Thyroid gland (tissue), 4 donors: ENCODE results near the gene GJC3. TPM values are rescaled to one million over a fixed set of nuclear protein-coding genes. Genes with fewer than 3 reads are reported as not detected.
"Not testable (repeated sequence)": the region's sequence is repeated elsewhere in the genome, so short reads cannot be mapped to it uniquely, and the experiment has no call there.

Experiments
- DNase-seq, 2 donors: peaks; one replicate each; pipeline ENCODE4 v3.0.0-alpha.2; 2019
- H3K27ac ChIP-seq, 3 donors: fragments of 200-600 bp; sonication (generic); 1 replicate in 2 of 3; 2 replicates in 1 of 3; pipeline ENCODE4 v1.5.1; 2016 to 2019; ENCODE audit warnings: mild to moderate bottlenecking in 1 of 3, moderate library complexity in 1 of 3
- H3K27me3 ChIP-seq: fragments of 200-600 bp; sonication (generic); one replicate; pipeline ENCODE4 v1.5.1; 2019
- H3K36me3 ChIP-seq, 2 donors: fragments of 200-600 bp; sonication (generic); one replicate each; pipeline ENCODE4 v1.5.1; 2016 to 2019
- H3K4me1 ChIP-seq, 2 donors: fragments of 200-600 bp; sonication (generic); one replicate each; pipeline ENCODE4 v1.5.1; 2017 to 2019
- H3K4me3 ChIP-seq, 3 donors: fragments of 200-600 bp; sonication (generic); replicated peaks in 1 of 3; 1 replicate in 2 of 3; 2 replicates in 1 of 3; pipeline ENCODE4 v1.5.1; 2016; ENCODE audit warnings: mild to moderate bottlenecking in 1 of 3
- H3K9me3 ChIP-seq: fragments of 200-600 bp; sonication (generic); one replicate; pipeline ENCODE4 v1.5.1; 2017
- CTCF ChIP-seq, 6 experiments: fragments of 200-600 bp in 3 of 6; fragments of 450-650 bp in 3 of 6; sonication (generic) in 3 of 6; IDR thresholded peaks; one replicate each; pipeline ENCODE4 v1.5.1; 2016 to 2019; ENCODE audit warnings: antibody characterized with exemption in 6 of 6, mild to moderate bottlenecking in 2 of 6, inconsistent platforms in 1 of 6, moderate library complexity in 1 of 6
- POLR2A ChIP-seq, 2 donors: fragments of 450-650 bp; IDR thresholded peaks; one replicate each; pipeline ENCODE4 v1.6.1; 2017; ENCODE audit warnings: antibody characterized with exemption in 2 of 2, mild to moderate bottlenecking in 2 of 2, moderate library complexity in 1 of 2
- WGBS, 2 donors: methylation state at CpG; one replicate each; pipeline ENCODE4 v1.1.5; 2017; 5-methylcytosine and 5-hydroxymethylcytosine counted together
- intact Hi-C: fragments of 100-400 bp; cut with DNase I; formaldehyde crosslinking; loops from one replicate; pipeline ENCODE4 v1.15.1; 2023
- total RNA-seq, 4 donors: library from RNA; depleted of rRNA; stranded (reverse); fragments of >200 nt; gene quantifications; one replicate each; pipeline ENCODE4 v1.2.3, GENCODE V29; 2016

Gene GJC3
- total RNA-seq, 4 donors from 2014 or later: not detected

DNA sequence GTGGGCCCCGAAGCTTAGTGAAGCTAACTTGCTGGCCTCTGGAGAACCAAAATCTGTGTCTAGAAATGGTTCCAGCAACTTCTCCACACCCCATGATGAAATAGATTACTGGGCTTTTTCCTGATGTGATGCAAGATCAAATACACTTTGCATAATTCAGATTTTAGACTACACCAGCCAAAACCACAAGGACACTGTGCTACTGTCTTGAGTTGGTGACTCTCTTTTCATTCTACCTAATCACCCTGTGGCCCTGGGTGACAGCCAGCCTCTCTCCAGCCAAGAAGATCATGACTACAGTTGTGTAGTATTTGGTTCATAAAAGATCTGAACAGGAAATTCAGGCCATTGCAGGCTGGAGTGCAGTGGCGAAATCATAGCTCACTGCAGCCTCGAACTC is 24.2 kb upstream of the GJC3 start:
- intact Hi-C loops: no loop called here
- no peaks in the 10 kb centered on the region for H3K27me3 ChIP-seq
- WGBS, 2 donors: 78 to 90% methylated on average over 3 of the region's 3 CpGs

GRCh38 chr7:99952649-99953048 is 23.2 kb upstream of the GJC3 start:
- H3K4me3 ChIP-seq, DNase-seq, H3K4me1 ChIP-seq, H3K27me3 ChIP-seq, H3K27ac ChIP-seq, H3K9me3 ChIP-seq, H3K36me3 ChIP-seq, intact Hi-C loops: not testable (repeated sequence)
- 68 to 73% methylated on average over 4 of the region's 4 CpGs for WGBS, 2 donors

More for the DNA sequence above, 24.2 kb upstream of the GJC3 start:
- Histone ChIP-seq H3K9me3 (no peaks in the 10 kb centered on the region), H3K4me1 (no peaks in the 10 kb centered on the region), H3K27ac (no peak overlapping the region), H3K36me3 (no peaks in the 10 kb centered on the region), H3K4me3 (no peak overlapping the region)
- peak in 1 of 2 donors; percentile 10 for DNase-seq
- TF ChIP-seq CTCF (IDR thresholded peaks at IDR 0.05) (no peak), POLR2A (IDR thresholded peaks at IDR 0.05) (no peak)

GRCh38 chr7:99950819-99951218 is 21.4 kb upstream of the GJC3 start:
- DNase-seq, H3K27me3 ChIP-seq, H3K36me3 ChIP-seq, H3K4me1 ChIP-seq, H3K9me3 ChIP-seq, H3K27ac ChIP-seq, intact Hi-C loops, H3K4me3 ChIP-seq: not testable (repeated sequence)
- 90 to 93% methylated on average over 6 of the region's 6 CpGs for WGBS, 2 donors

GRCh38 chr7:99949645-99950228 is 20.3 kb upstream of the GJC3 start:
- Histone ChIP-seq H3K27me3 (no peaks in the 10 kb centered on the region), H3K36me3 (no peaks in the 10 kb centered on the region), H3K9me3 (no peaks in the 10 kb centered on the region), H3K4me3 (no peak overlapping the region), H3K27ac (no peak overlapping the region), H3K4me1 (no peaks in the 10 kb centered on the region)
- intact Hi-C loops: no loop called here
- TF ChIP-seq POLR2A (IDR thresholded peaks at IDR 0.05): no peak
- peak in 1 of 6 experiments; percentile 10 for TF ChIP-seq CTCF (IDR thresholded peaks at IDR 0.05)
- WGBS, 2 donors: 62 to 63% methylated on average over 3 of the region's 3 CpGs
- DNase-seq: no peak

GRCh38 chr7:99947608-99948007 is 18.2 kb upstream of the GJC3 start:
- no peak overlapping the region for H3K27ac ChIP-seq
- 87 to 100% methylated on average over 1 of the region's 1 CpG for WGBS, 2 donors

More at GRCh38 chr7:99947608-99948007, 18.2 kb upstream of the GJC3 start:
- Histone ChIP-seq H3K27me3 (no peaks in the 10 kb centered on the region), H3K4me3 (no peak overlapping the region), H3K9me3 (no peaks in the 10 kb centered on the region), H3K4me1 (no peaks in the 10 kb centered on the region), H3K36me3 (no peaks in the 10 kb centered on the region)
- TF ChIP-seq POLR2A (IDR thresholded peaks at IDR 0.05) (no peak), CTCF (IDR thresholded peaks at IDR 0.05) (no peak)
- intact Hi-C loops: no loop called here
- no peak for DNase-seq
